T follicular helper cell (primary cell): ENCODE measurements around the gene NT5C3B.
"Not testable (repeated sequence)": the region's sequence is repeated elsewhere in the genome, so short reads cannot be mapped to it uniquely, and the experiment has no call there.

Source experiments
- DNase-seq: peaks from one replicate; pipeline ENCODE4 v3.0.0-alpha.2; 2020; ENCODE audit warnings: low read depth

NT5C3B gene

GRCh38 chr17:41784207-41784744 is 51.8 kb downstream of the NT5C3B start:
- no peak for DNase-seq

DNA sequence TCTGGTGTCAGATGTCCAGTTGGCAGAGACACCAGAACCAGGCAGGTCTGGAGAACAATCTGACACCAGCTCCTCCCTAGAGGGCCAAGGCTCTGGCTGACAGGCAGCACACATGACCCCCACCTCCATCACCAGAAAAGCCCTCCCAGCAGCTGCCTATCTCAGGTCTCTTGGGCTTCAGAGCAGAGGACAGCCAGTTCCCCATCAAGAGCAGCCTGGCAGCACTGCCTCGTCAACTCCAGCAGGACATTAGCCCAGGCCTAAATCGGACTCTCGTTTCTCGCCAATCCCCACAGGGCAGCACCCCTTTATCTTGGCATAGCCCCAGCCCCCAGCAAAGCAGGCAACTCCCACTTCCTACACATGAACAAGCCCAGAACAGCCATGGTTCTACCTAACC is 53.9 kb downstream of the NT5C3B start:
- DNase-seq: no peak

DNA sequence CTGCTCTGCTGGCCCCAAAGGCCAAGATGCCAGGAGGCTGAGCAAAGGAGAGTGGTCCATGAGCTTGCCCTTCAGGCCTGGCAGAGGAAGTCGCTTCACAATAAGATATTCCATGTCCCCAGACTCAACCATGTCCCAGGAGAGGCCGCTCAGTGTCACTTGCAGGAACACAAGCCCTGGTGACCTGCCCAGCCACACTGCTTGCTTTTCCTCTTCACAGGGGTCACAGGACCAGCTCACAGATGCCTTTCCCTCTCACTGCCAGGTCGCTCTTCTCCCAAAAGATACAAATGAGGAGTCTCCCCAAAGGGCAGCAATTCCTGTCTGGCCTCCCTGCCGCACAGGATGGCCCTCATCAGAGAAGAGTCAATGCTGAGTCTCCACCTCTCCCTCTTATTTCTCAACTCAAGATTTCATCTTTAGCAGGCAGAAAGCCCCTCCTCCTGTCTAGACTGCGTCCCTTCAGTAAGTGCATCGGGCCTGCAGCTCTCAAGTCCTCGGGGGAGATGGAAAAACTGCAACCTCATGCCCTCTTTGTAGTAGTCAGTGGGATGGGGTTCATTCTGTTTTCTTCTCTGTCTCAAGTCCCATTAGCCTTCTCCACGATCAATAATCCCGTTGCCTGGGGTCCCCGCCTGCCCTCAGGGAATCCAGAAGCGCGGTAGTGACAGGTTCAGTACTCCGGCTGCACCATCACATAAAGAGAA is 54.5 kb downstream of the NT5C3B start:
- DNase-seq: no peak

GRCh38 chr17:41779954-41780353 is 56.1 kb downstream of the NT5C3B start:
- no peak for DNase-seq

GRCh38 chr17:41777574-41778188 is 58.4 kb downstream of the NT5C3B start:
- no peak for DNase-seq

GRCh38 chr17:41777157-41777573 is 58.9 kb downstream of the NT5C3B start:
- no peak for DNase-seq

DNA sequence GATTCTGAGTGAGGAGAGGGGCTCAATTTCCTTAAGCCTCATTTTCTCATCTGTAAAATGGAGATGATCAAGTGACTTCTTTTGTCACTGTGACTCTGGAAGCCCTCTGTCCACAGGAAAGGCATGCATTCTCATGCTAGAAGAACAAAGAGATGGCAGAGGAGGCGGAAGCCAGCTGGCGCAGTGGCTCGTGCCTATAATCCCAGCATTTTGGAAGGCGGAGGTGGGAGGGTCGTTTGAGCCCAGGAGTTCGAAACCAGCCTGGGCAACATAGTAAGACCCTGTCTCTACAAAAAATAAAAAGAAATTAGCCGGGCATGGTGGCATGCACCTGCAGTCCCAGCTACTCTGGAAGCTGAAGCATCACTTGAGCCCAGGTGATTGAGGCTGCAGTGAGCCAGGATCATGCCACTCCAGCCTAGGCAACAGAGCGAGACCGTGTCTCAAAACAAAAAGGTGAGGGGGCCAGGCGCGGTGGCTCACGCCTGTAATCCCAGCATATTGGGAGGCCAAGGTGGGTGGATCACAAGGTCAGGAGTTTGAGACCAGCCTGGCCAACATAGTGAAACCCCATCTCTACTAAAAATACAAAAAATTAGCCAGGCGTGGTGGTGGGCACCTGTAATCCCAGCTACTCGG is 59.7 kb downstream of the NT5C3B start:
- DNase-seq: not testable (repeated sequence)

DNA sequence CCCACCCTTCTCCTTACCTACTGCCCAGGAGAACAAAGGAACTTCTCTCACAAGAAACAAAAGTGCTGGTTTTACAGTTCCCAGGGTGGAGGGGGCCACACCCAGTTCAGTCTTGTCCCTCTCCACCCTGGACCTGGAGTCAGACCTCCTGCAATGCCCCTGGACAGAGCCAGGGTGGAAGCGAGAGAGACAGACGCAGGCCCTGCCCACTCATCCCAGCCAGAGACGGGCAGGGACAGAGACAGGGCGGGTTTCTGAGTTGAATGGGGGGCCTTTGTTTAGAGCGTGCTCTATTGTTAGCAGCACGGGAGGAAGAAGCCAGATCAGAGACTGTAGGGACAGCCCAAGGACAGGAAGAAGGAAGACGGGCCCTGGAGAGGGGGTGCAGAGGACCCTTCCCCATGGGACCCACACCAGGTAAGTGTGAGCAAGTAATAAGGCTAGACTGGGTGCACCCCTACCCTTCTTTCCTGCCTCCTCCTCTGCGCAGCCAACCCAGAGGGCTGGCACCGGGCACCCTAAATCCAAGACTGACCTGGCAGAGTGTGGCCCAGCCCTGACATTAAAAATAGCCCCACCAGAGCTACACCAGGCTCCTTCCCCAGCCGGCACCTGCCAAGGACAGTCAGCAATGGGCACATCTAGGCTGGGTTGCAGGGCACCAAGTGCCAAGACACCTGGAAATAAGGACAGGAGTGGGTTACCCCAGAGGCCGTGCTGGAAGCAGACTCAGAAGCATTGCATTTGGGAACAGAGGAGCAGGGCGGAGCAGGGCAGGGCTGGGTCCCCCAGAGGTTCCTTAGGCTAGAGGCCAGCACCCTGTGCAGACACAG is 60.4 kb downstream of the NT5C3B start:
- no peak for DNase-seq
